ENCODE results near the gene SPP2. TPM values are rescaled to one million over a fixed set of nuclear protein-coding genes. Genes with fewer than 3 reads are reported as not detected.

Gene SPP2
- not detected for total RNA-seq

GRCh38 chr2:234050455-234051135 lies at the start of gene SPP2:
TSS of gene SPP2 (plus strand) at chr2:234050702. CDS start at chr2:234050787, 85 bp downstream.
- TF ChIP-seq CTCF (IDR thresholded peaks at IDR 0.05), result no peak
- no peak within 1 kb of the TSS for H3K4me3 ChIP-seq
- 85 to 88% methylated on average over 9 of the region's 9 CpGs for WGBS, 2 donors
- no peaks in the 10 kb centered on the region for H3K36me3 ChIP-seq
- H3K27ac ChIP-seq, result no peak within 1 kb of the TSS
- H3K9me3 ChIP-seq, result no peaks in the 10 kb centered on the region
- DNase-seq (ENCODE audit: low spot score in 2 of 2), result no peak
- H3K27me3 ChIP-seq, result no peaks in the 10 kb centered on the region
- no peaks in the 10 kb centered on the region for H3K4me1 ChIP-seq

GRCh38 chr2:234001380-234002160 lies 48.9 kb upstream of the SPP2 start:
- H3K4me3 ChIP-seq, result no peak overlapping the region
- no peaks in the 10 kb centered on the region for H3K4me1 ChIP-seq
- WGBS, 2 donors, result 87 to 88% methylated on average over 8 of the region's 8 CpGs
- H3K36me3 ChIP-seq, result no peaks in the 10 kb centered on the region
- H3K9me3 ChIP-seq, result no peaks in the 10 kb centered on the region
- no peaks in the 10 kb centered on the region for H3K27me3 ChIP-seq
- TF ChIP-seq POLR2A (IDR thresholded peaks at IDR 0.05), result no peak
- no peak for TF ChIP-seq EP300 (IDR thresholded peaks at IDR 0.05)
- no peak for TF ChIP-seq CTCF (IDR thresholded peaks at IDR 0.05)
- no peak for DNase-seq (ENCODE audit: low spot score in 2 of 2)
- H3K27ac ChIP-seq, result no peak overlapping the region

GRCh38 chr2:234002281-234002680 lies 48.2 kb upstream of the SPP2 start:
- no peak overlapping the region for H3K27ac ChIP-seq
- H3K9me3 ChIP-seq, result no peaks in the 10 kb centered on the region
- H3K4me1 ChIP-seq, result no peaks in the 10 kb centered on the region
- no peak overlapping the region for H3K4me3 ChIP-seq
- WGBS, 2 donors, result 80 to 88% methylated on average over 4 of the region's 4 CpGs
- H3K36me3 ChIP-seq, result no peaks in the 10 kb centered on the region
- no peaks in the 10 kb centered on the region for H3K27me3 ChIP-seq
- TF ChIP-seq POLR2A (IDR thresholded peaks at IDR 0.05) (no peak), EP300 (IDR thresholded peaks at IDR 0.05) (no peak), CTCF (IDR thresholded peaks at IDR 0.05) (no peak)
- no peak for DNase-seq (ENCODE audit: low spot score in 2 of 2)

GRCh38 chr2:234003972-234004617 lies 46.4 kb upstream of the SPP2 start:
- 48 to 55% methylated on average over 8 of the region's 8 CpGs for WGBS, 2 donors
- no peaks in the 10 kb centered on the region for H3K36me3 ChIP-seq
- H3K27ac ChIP-seq, result no peak overlapping the region
- H3K9me3 ChIP-seq, result no peaks in the 10 kb centered on the region
- no peak for DNase-seq (ENCODE audit: low spot score in 2 of 2)
- H3K4me1 ChIP-seq, result no peaks in the 10 kb centered on the region
- no peak for TF ChIP-seq CTCF (IDR thresholded peaks at IDR 0.05)
- no peak for TF ChIP-seq EP300 (IDR thresholded peaks at IDR 0.05)
- TF ChIP-seq POLR2A (IDR thresholded peaks at IDR 0.05), result no peak
- H3K27me3 ChIP-seq, result no peaks in the 10 kb centered on the region
- no peak overlapping the region for H3K4me3 ChIP-seq

GRCh38 chr2:234005126-234005525 lies 45.4 kb upstream of the SPP2 start:
- 78% methylated on average over 2 of the region's 2 CpGs for WGBS, 2 donors
- no peaks in the 10 kb centered on the region for H3K27me3 ChIP-seq
- no peak for DNase-seq (ENCODE audit: low spot score in 2 of 2)
- no peaks in the 10 kb centered on the region for H3K36me3 ChIP-seq
- no peaks in the 10 kb centered on the region for H3K4me1 ChIP-seq
- H3K9me3 ChIP-seq, result no peaks in the 10 kb centered on the region
- H3K4me3 ChIP-seq, result no peak overlapping the region
- H3K27ac ChIP-seq, result no peak overlapping the region
- TF ChIP-seq EP300 (IDR thresholded peaks at IDR 0.05) (no peak), POLR2A (IDR thresholded peaks at IDR 0.05) (no peak), CTCF (IDR thresholded peaks at IDR 0.05) (no peak)

All from tibial nerve (tissue), 4 donors.